H1 (cell line): ENCODE measurements around the gene RRM1. TPM values are rescaled to one million over a fixed set of nuclear protein-coding genes. Genes with fewer than 3 reads are reported as not detected.

Experiments used
- CTCF ChIA-PET: fragments of 300-600 bp; sonication (Branson Sonifier 250); formaldehyde crosslinking; loops from one replicate; lab custom pipeline; 2021; ENCODE audit not compliant: partially characterized antibody; lab: Charles Lee
- POLR2A ChIA-PET: fragments of 300-600 bp; sonication (Branson Sonifier 250); formaldehyde crosslinking; loops from one replicate; lab custom pipeline; 2021; ENCODE audit warnings: inconsistent platforms; ENCODE audit not compliant: partially characterized antibody; lab: Charles Lee
- DNase-seq, 2 experiments: peaks; one replicate each; pipeline versions ENCODE4 v3.0.0 to v3.0.0-alpha.2; 2010 to 2022; ENCODE audit warnings: low spot score in 2 of 2, low read depth in 1 of 2, mixed read lengths in 1 of 2
- FAIRE-seq: peaks from 2 replicates; lab custom pipeline; 2011; peaks lifted over from hg19 to GRCh38; lab: Jason Lieb, UNC
- H2AFZ ChIP-seq: 2 replicates; pipeline ENCODE4 v1.8.1; 2012; ENCODE audit warnings: low read length, inconsistent platforms
- H2AK5ac ChIP-seq: 2 replicates; pipeline ENCODE4 v1.6.1; 2013; ENCODE audit warnings: low read depth, low read length
- H2BK120ac ChIP-seq: replicated peaks from 2 replicates; pipeline ENCODE3; 2013; ENCODE audit warnings: low read depth, low read length, inconsistent platforms
- H2BK12ac ChIP-seq: 2 replicates; pipeline ENCODE4 v1.6.1; 2013; ENCODE audit warnings: low read depth, low read length
- H2BK15ac ChIP-seq: 2 replicates; pipeline ENCODE4 v1.6.1; 2013; ENCODE audit warnings: low read length
- H2BK20ac ChIP-seq: 2 replicates; pipeline ENCODE4 v1.6.1; 2013; ENCODE audit warnings: low read length
- H2BK5ac ChIP-seq: 2 replicates; pipeline ENCODE4 v1.6.1; 2013; ENCODE audit warnings: low read depth, low read length
- H3K14ac ChIP-seq: 2 replicates; pipeline ENCODE4 v1.6.1; 2013; ENCODE audit warnings: inconsistent platforms; ENCODE audit not compliant: insufficient read length
- H3K18ac ChIP-seq: 2 replicates; pipeline ENCODE4 v1.6.1; 2013; ENCODE audit warnings: low read length; ENCODE audit errors: extremely low read depth
- H3K23ac ChIP-seq: 2 replicates; pipeline ENCODE4 v1.6.1; 2013; ENCODE audit warnings: inconsistent platforms; ENCODE audit not compliant: insufficient read length
- H3K23me2 ChIP-seq: 2 replicates; pipeline ENCODE4 v1.6.1; 2013; ENCODE audit warnings: low read depth, low read length
- H3K27ac ChIP-seq: 2 replicates; pipeline ENCODE4 v1.6.1; 2011; ENCODE audit warnings: low read depth, low read length, inconsistent platforms
- H3K27me3 ChIP-seq, 4 experiments: replicated peaks in 1 of 4; 1 replicate in 1 of 4; 2 replicates in 3 of 4; pipeline versions ENCODE4 v1.6.1 to v1.8.1; 2011 to 2013; ENCODE audit warnings: low read length in 3 of 4, mild to moderate bottlenecking in 3 of 4, inconsistent platforms in 2 of 4, mixed read lengths in 2 of 4, moderate library complexity in 1 of 4; ENCODE audit not compliant: control insufficient read depth in 3 of 4, insufficient read depth in 3 of 4; ENCODE audit errors: extremely low read depth in 1 of 4
- H3K36me3 ChIP-seq, 4 experiments: 2 replicates each; pipeline versions ENCODE4 v1.6.1 to v1.8.1; 2011 to 2013; ENCODE audit warnings: mild to moderate bottlenecking in 4 of 4, low read length in 3 of 4, moderate library complexity in 2 of 4, control low read depth in 1 of 4, inconsistent platforms in 1 of 4; ENCODE audit not compliant: insufficient read depth in 4 of 4, control insufficient read depth in 2 of 4
- H3K4ac ChIP-seq: replicated peaks from 2 replicates; pipeline ENCODE3; 2013; ENCODE audit warnings: low read length, low read depth, mixed read lengths, inconsistent platforms; ENCODE audit not compliant: insufficient read length
- H3K4me1 ChIP-seq, 4 experiments: replicated peaks in 1 of 4; 1 replicate in 1 of 4; 2 replicates in 3 of 4; pipeline versions ENCODE4 v1.6.1 to v1.8.1; 2011 to 2013; ENCODE audit warnings: low read length in 3 of 4, inconsistent platforms in 2 of 4, mixed read lengths in 1 of 4; ENCODE audit not compliant: insufficient read depth in 4 of 4, control insufficient read depth in 3 of 4
- H3K4me2 ChIP-seq, 2 experiments: 2 replicates each; pipeline versions ENCODE4 v1.6.1 to v1.8.1; 2011 to 2013; ENCODE audit warnings: low read depth in 2 of 2, low read length in 2 of 2, control low read depth in 1 of 2, inconsistent platforms in 1 of 2, mild to moderate bottlenecking in 1 of 2; ENCODE audit not compliant: insufficient read depth in 1 of 2
- H3K4me3 ChIP-seq, 4 experiments: fragments of 200-600, 300-600 bp in 1 of 4; sonication (generic), shearing (Covaris generic), sonication (Bioruptor Twin) in 1 of 4; 2 replicates each; pipeline versions ENCODE4 v1.5.1 to v1.8.1; 2011 to 2016; ENCODE audit warnings: low read length in 4 of 4, low read depth in 3 of 4, control low read depth in 2 of 4, inconsistent platforms in 2 of 4, mild to moderate bottlenecking in 2 of 4, mixed read lengths in 1 of 4, moderate library complexity in 1 of 4; ENCODE audit not compliant: insufficient read depth in 2 of 4; ENCODE audit errors: extremely low read depth in 1 of 4
- H3K56ac ChIP-seq: replicated peaks from 2 replicates; pipeline ENCODE3; 2013; ENCODE audit warnings: low read depth, mild to moderate bottlenecking, mixed read lengths, low read length, inconsistent platforms; ENCODE audit not compliant: insufficient read length
- H3K79me1 ChIP-seq: 2 replicates; pipeline ENCODE4 v1.6.1; 2013; ENCODE audit warnings: low read depth, low read length, control low read depth
- H3K79me2 ChIP-seq, 2 experiments: 2 replicates each; pipeline versions ENCODE4 v1.6.1 to v1.8.1; 2012 to 2013; ENCODE audit warnings: low read length in 2 of 2, mild to moderate bottlenecking in 2 of 2, inconsistent platforms in 1 of 2; ENCODE audit not compliant: insufficient read depth in 2 of 2, control insufficient read depth in 1 of 2
- H3K9ac ChIP-seq, 4 experiments: replicated peaks in 1 of 4; 1 replicate in 1 of 4; 2 replicates in 3 of 4; pipeline versions ENCODE4 v1.6.1 to v1.8.1; 2011 to 2013; ENCODE audit warnings: low read depth in 3 of 4, low read length in 3 of 4, control low read depth in 2 of 4, mild to moderate bottlenecking in 2 of 4, moderate library complexity in 2 of 4, inconsistent platforms in 1 of 4; ENCODE audit errors: extremely low read depth in 1 of 4
- H3K9me3 ChIP-seq, 2 experiments: 2 replicates each; pipeline versions ENCODE4 v1.6.1 to v1.8.1; 2012 to 2013; ENCODE audit warnings: mild to moderate bottlenecking in 2 of 2, moderate library complexity in 2 of 2, control low read depth in 1 of 2, inconsistent platforms in 1 of 2, low read depth in 1 of 2, low read length in 1 of 2, mixed read lengths in 1 of 2; ENCODE audit not compliant: insufficient read depth in 2 of 2
- H4K20me1 ChIP-seq, 2 experiments: replicated peaks in 1 of 2; 2 replicates each; pipeline versions ENCODE3 to v1.8.1; 2011 to 2013; ENCODE audit warnings: inconsistent platforms in 2 of 2, low read length in 2 of 2, mild to moderate bottlenecking in 1 of 2; ENCODE audit not compliant: insufficient read depth in 2 of 2, control insufficient read depth in 1 of 2
- H4K5ac ChIP-seq: 2 replicates; pipeline ENCODE4 v1.6.1; 2013; ENCODE audit warnings: low read length, low read depth, mixed read lengths, inconsistent platforms; ENCODE audit not compliant: insufficient read length
- H4K8ac ChIP-seq: 2 replicates; pipeline ENCODE4 v1.8.0; 2013; ENCODE audit warnings: mild to moderate bottlenecking, moderate library complexity, low read length, inconsistent platforms; ENCODE audit not compliant: insufficient read depth; ENCODE audit errors: extremely low read depth
- H4K91ac ChIP-seq: replicated peaks from 2 replicates; pipeline ENCODE3; 2013; ENCODE audit warnings: low read length, mixed read lengths, inconsistent platforms; ENCODE audit not compliant: insufficient read length
- GTF2F1 ChIP-seq: IDR thresholded peaks from 2 replicates; pipeline ENCODE4 v1.6.1; 2012; ENCODE audit warnings: low read depth, low read length, improper control_type of control experiment, borderline replicate concordance
- polyA plus RNA-seq, 7 experiments: library from polyadenylated mRNA; depleted of rRNA in 3 of 7; stranded (reverse) in 5 of 7; unstranded in 2 of 7; fragments of >200 nt in 5 of 7; fragments of 200-250 nt in 2 of 7; gene quantifications; 1 replicate in 5 of 7; 2 replicates in 1 of 7; 4 replicates in 1 of 7; pipeline versions ENCODE4 v1.2.1 to v1.2.3, GENCODE V29; 2011 to 2013; ENCODE audit warnings: missing spikeins in 2 of 7, mixed read lengths in 2 of 7
- total RNA-seq: library from RNA; stranded (reverse); fragmentation: NEBNext Ultra II Directional; extraction: Animal tissue kit (Norgen Biotek cat#: 25700); gene quantifications from 2 replicates; pipeline ENCODE4 v1.2.1, GENCODE V29; 2021

Gene RRM1
- total and polyA plus RNA-seq, 2 of the 8 experiments (the other 6 are each of a cell fraction or from before 2014, with no cell fraction given): 63.6 to 126 TPM

- ChIA-PET CTCF (interaction anchor here (0.6 to 13.4 kb wide), 34 partner anchors 8 to 381 kb away, joined by 3 to 422 read pairs (median 6); partner anchors contain the start of genes PGAP2, RHOG and STIM1), POLR2A (interaction anchor here (0.7 kb wide), 1 partner anchor 22 kb away, joined by 3 read pairs; no protein-coding TSS in a partner anchor)
- H4K8ac ChIP-seq: no peak overlapping the region
- no peak overlapping the region for H3K18ac ChIP-seq
- no peak overlapping the region for H3K4me3 ChIP-seq
- no peak overlapping the region for H2BK20ac ChIP-seq
- no peaks in the 10 kb centered on the region for H3K4me1 ChIP-seq
- no peak overlapping the region for H3K23ac ChIP-seq
- no peaks in the 10 kb centered on the region for H3K79me2 ChIP-seq
- no peak overlapping the region for H3K4ac ChIP-seq
- H3K4me2 ChIP-seq: no peak overlapping the region
- H2AK5ac ChIP-seq: no peak overlapping the region
- H3K9me3 ChIP-seq: no peaks in the 10 kb centered on the region
- no peaks in the 10 kb centered on the region; a peak in 1 of 7 replicates for H3K27me3 ChIP-seq
- H3K36me3 ChIP-seq: no peaks in the 10 kb centered on the region
- no peak overlapping the region for H3K9ac ChIP-seq
- no peak overlapping the region for H3K27ac ChIP-seq
- H2BK5ac ChIP-seq: no peak overlapping the region
- DNase-seq (no peak), FAIRE-seq (no peak)
- H3K23me2 ChIP-seq: no peaks in the 10 kb centered on the region
- H3K56ac ChIP-seq: no peak overlapping the region
- no peak overlapping the region for H2AFZ ChIP-seq
- no peak overlapping the region for H2BK15ac ChIP-seq
- H4K20me1 ChIP-seq: no peaks in the 10 kb centered on the region
- H2BK120ac ChIP-seq: no peak overlapping the region
- H3K14ac ChIP-seq: no peak overlapping the region
- no peak overlapping the region for H4K91ac ChIP-seq
- H2BK12ac ChIP-seq: no peak overlapping the region
- H4K5ac ChIP-seq: no peak overlapping the region
- no peaks in the 10 kb centered on the region for H3K79me1 ChIP-seq
- no peak for TF ChIP-seq GTF2F1
Observed at GRCh38 chr11:4071914-4072313, 22.7 kb upstream of the RRM1 start.
